Activated B cell treated with CpG ODN at 0.5 μM for 24 hours (primary cell): ENCODE data around the gene MT1B. TPM values are rescaled to one million over a fixed set of nuclear protein-coding genes. Genes with fewer than 3 reads are reported as not detected.

Experiments used
- ATAC-seq: fragments of 200-7000 bp; cut with Tn5 transposase; one replicate; pipeline ENCODE4 v1.10.0; 2021; ENCODE audit warnings: low read depth, mild to moderate bottlenecking, moderate library complexity
- CTCF ChIA-PET: fragments of 350-600 bp; sonication (Branson Sonifier 250); formaldehyde crosslinking; loops from one replicate; lab custom pipeline; 2021; ENCODE audit warnings: antibody characterized with exemption; lab: Charles Lee
- POLR2A ChIA-PET: fragments of 350-600 bp; sonication (Branson Sonifier 250); formaldehyde crosslinking; loops from one replicate; lab custom pipeline; 2021; ENCODE audit warnings: antibody characterized with exemption; lab: Charles Lee
- DNase-seq: peaks from one replicate; pipeline ENCODE4 v3.0.0; 2022
- H3K27ac Mint-ChIP-seq: one replicate; pipeline ENCODE4 v1.8.0; 2020; ENCODE audit warnings: mixed read lengths
- H3K27me3 Mint-ChIP-seq: one replicate; pipeline ENCODE4 v1.8.0; 2021; ENCODE audit warnings: mixed read lengths
- H3K36me3 Mint-ChIP-seq: one replicate; pipeline ENCODE4 v1.8.0; 2021; ENCODE audit warnings: low read depth, mixed read lengths
- H3K4me1 Mint-ChIP-seq: one replicate; pipeline ENCODE4 v1.8.0; 2021; ENCODE audit warnings: mixed read lengths
- H3K4me3 Mint-ChIP-seq: one replicate; pipeline ENCODE4 v1.8.0; 2020; ENCODE audit warnings: mild to moderate bottlenecking, mixed read lengths
- H3K9me3 Mint-ChIP-seq: one replicate; pipeline ENCODE4 v1.8.0; 2020; ENCODE audit warnings: mixed read lengths
- CTCF ChIP-seq: fragments of 200-600 bp; IDR thresholded peaks from one replicate; pipeline ENCODE4 v1.8.0; 2022; ENCODE audit warnings: antibody characterized with exemption, mild to moderate bottlenecking
- intact Hi-C: fragments of 100-400 bp; cut with micrococcal nuclease; formaldehyde crosslinking; loops from one replicate; pipeline ENCODE4 v1.15.1; 2024
- total RNA-seq: library from RNA; stranded (reverse); gene quantifications from 2 replicates; pipeline ENCODE4 v1.2.3, GENCODE V29; 2022

MT1B gene
- total RNA-seq, 1 donor from 2014 or later = not detected

- peaks cover 50% of the 10 kb centered on the region for H3K27me3 Mint-ChIP-seq
- ATAC-seq = no peak
- intact Hi-C loops = no loop called here
Observed at GRCh38 chr16:56645838-56646237, 5.8 kb upstream of the MT1B start.

GRCh38 chr16:56647641-56648431, 3.9 kb upstream of the MT1B start:
- Mint-ChIP-seq H3K27me3 (peaks cover 39% of the 10 kb centered on the region), H3K36me3 (no peaks in the 10 kb centered on the region), H3K9me3 (no peaks in the 10 kb centered on the region), H3K27ac (no peak overlapping the region), H3K4me3 (no peak overlapping the region), H3K4me1 (peaks cover 12% of the 10 kb centered on the region)
- CTCF ChIA-PET = no interaction called here
- no peak for DNase-seq
- intact Hi-C loops = no loop called here
- POLR2A ChIA-PET = no interaction called here
- ATAC-seq = no peak
- no peak for TF ChIP-seq CTCF

More at GRCh38 chr16:56645838-56646237, 5.8 kb upstream of the MT1B start:
- H3K27ac Mint-ChIP-seq = no peak overlapping the region
- H3K4me3 Mint-ChIP-seq = no peak overlapping the region
- no peaks in the 10 kb centered on the region for H3K9me3 Mint-ChIP-seq
- H3K4me1 Mint-ChIP-seq = peaks cover 18% of the 10 kb centered on the region
- ChIA-PET CTCF (no interaction called here), POLR2A (no interaction called here)
- no peak for TF ChIP-seq CTCF
- DNase-seq = no peak
- no peaks in the 10 kb centered on the region for H3K36me3 Mint-ChIP-seq

- no peak for ATAC-seq
- Mint-ChIP-seq H3K27ac (no peak overlapping the region), H3K9me3 (no peaks in the 10 kb centered on the region), H3K27me3 (peaks cover 31% of the 10 kb centered on the region), H3K4me1 (peaks cover 11% of the 10 kb centered on the region), H3K4me3 (no peak overlapping the region), H3K36me3 (no peaks in the 10 kb centered on the region)
- no peak for TF ChIP-seq CTCF
- no peak for DNase-seq
- CTCF ChIA-PET = no interaction called here
- POLR2A ChIA-PET = interaction anchor here (0.6 kb wide), 1 partner anchor 8 kb away, joined by 3 read pairs; no protein-coding TSS in a partner anchor
- intact Hi-C loops = no loop called here
Observed at GRCh38 chr16:56649271-56649670, 2.4 kb upstream of the MT1B start.

- DNase-seq (no peak), ATAC-seq (no peak)
- H3K9me3 Mint-ChIP-seq = no peaks in the 10 kb centered on the region
- peaks cover 14% of the 10 kb centered on the region for H3K4me1 Mint-ChIP-seq
- intact Hi-C loops = no loop called here
- POLR2A ChIA-PET = no interaction called here
- H3K27me3 Mint-ChIP-seq = peaks cover 27% of the 10 kb centered on the region
- CTCF ChIA-PET = interaction anchor here (0.7 kb wide), 1 partner anchor 51 kb away, joined by 3 read pairs; no protein-coding TSS in a partner anchor
- H3K4me3 Mint-ChIP-seq = no peak overlapping the region
- H3K27ac Mint-ChIP-seq = no peak overlapping the region
- no peaks in the 10 kb centered on the region for H3K36me3 Mint-ChIP-seq
- TF ChIP-seq CTCF = no peak
Observed at GRCh38 chr16:56649820-56650219, 1.9 kb upstream of the MT1B start.

GRCh38 chr16:56652600-56652999, 914 bp downstream of the MT1B start:
- Mint-ChIP-seq H3K4me1 (peaks cover 19% of the 10 kb centered on the region), H3K36me3 (no peaks in the 10 kb centered on the region), H3K4me3 (no peak overlapping the region), H3K27ac (no peak overlapping the region), H3K9me3 (no peaks in the 10 kb centered on the region), H3K27me3 (peaks cover 13% of the 10 kb centered on the region)
- ChIA-PET POLR2A (interaction anchor here (0.6 to 0.7 kb wide), 2 partner anchors 39 to 43 kb away, joined by 3 to 7 read pairs; no protein-coding TSS in a partner anchor), CTCF (no interaction called here)
- intact Hi-C loops = no loop called here
- no peak for TF ChIP-seq CTCF
- DNase-seq (no peak), ATAC-seq (no peak)
